ENCODE measurements around the gene FAM118B. TPM values are rescaled to one million over a fixed set of nuclear protein-coding genes. Genes with fewer than 3 reads are reported as not detected.

Gene FAM118B
- 1 to 10 TPM; 2.5 to 9.0 (median 3.7) TPM for total RNA-seq
- 1 to 10 TPM; 2.5 to 4.3 TPM for polyA plus RNA-seq

- H3K4me1 ChIP-seq: peaks cover 0 to 21% (median 9%) of the 10 kb centered on the region in 3 donors
- H3K27me3 ChIP-seq: no peaks in the 10 kb centered on the region
- H3K36me3 ChIP-seq: peaks cover 0 to 6% (median 0%) of the 10 kb centered on the region in 3 donors
- peak; percentile 97 to 99 (median 98) for DNase-seq
- intact Hi-C loops (cut with DNase I): no loop called here
- TF ChIP-seq CTCF (IDR thresholded peaks at IDR 0.05): no peak
- H3K27ac ChIP-seq: peak within 1 kb of the TSS in 3 of 4 donors; percentile 6 to 48 (median 36)
- no peaks in the 10 kb centered on the region for H3K9me3 ChIP-seq
- WGBS, 2 donors: 0% methylated on average over 59 to 62 of the region's 62 CpGs
- FAIRE-seq: no peak
- H3K4me3 ChIP-seq: peak within 1 kb of the TSS; percentile 75 to 89 (median 82)
- ATAC-seq: peak; percentile 97 to 100 (median 99)
Observed at GRCh38 chr11:126211236-126212088, at the start of gene FAM118B, which contains the start of gene RPUSD4. FAM118B (plus strand) TSS chr11:126211782; CDS start chr11:126235002, 23,220 bp downstream. RPUSD4 (minus strand) TSS chr11:126211650; CDS start chr11:126211638, 12 bp downstream.

- H3K9me3 ChIP-seq: no peaks in the 10 kb centered on the region
- no peaks in the 10 kb centered on the region for H3K4me1 ChIP-seq
- DNase-seq: peak in 1 of 6 donors; percentile 42
- H3K27me3 ChIP-seq: no peaks in the 10 kb centered on the region
- FAIRE-seq: no peak
- H3K27ac ChIP-seq: no peak overlapping the region
- H3K36me3 ChIP-seq: no peaks in the 10 kb centered on the region
- TF ChIP-seq CTCF (IDR thresholded peaks at IDR 0.05): no peak
- ATAC-seq: no peak
- WGBS, 2 donors: 85 to 89% methylated on average over 14 of the region's 14 CpGs
- H3K4me3 ChIP-seq: no peak overlapping the region
- intact Hi-C loops (cut with DNase I): no loop called here
Observed at GRCh38 chr11:126162306-126163030, 49.1 kb upstream of the FAM118B start.

- FAIRE-seq: no peak
- WGBS, 2 donors: 60 to 70% methylated on average over 22 of the region's 22 CpGs
- TF ChIP-seq CTCF (IDR thresholded peaks at IDR 0.05): no peak
- Histone ChIP-seq H3K9me3 (no peaks in the 10 kb centered on the region), H3K27ac (no peak overlapping the region), H3K4me1 (no peaks in the 10 kb centered on the region), H3K27me3 (no peaks in the 10 kb centered on the region), H3K4me3 (no peak overlapping the region), H3K36me3 (no peaks in the 10 kb centered on the region)
- intact Hi-C loops (cut with DNase I): no loop called here
- peak in 1 of 6 donors; percentile 49 for DNase-seq
- peak in 2 of 4 donors; percentile 41 to 73 for ATAC-seq
Observed at GRCh38 chr11:126163074-126163700, 48.4 kb upstream of the FAM118B start.

- Histone ChIP-seq H3K27ac (no peak overlapping the region), H3K4me3 (no peak overlapping the region), H3K4me1 (no peaks in the 10 kb centered on the region), H3K36me3 (no peaks in the 10 kb centered on the region), H3K27me3 (no peaks in the 10 kb centered on the region), H3K9me3 (no peaks in the 10 kb centered on the region)
- intact Hi-C loops (cut with DNase I): no loop called here
- DNase-seq (peak in 1 of 6 donors; percentile 17), ATAC-seq (no peak), FAIRE-seq (no peak)
- WGBS, 2 donors: 79 to 83% methylated on average over 9 of the region's 9 CpGs
- TF ChIP-seq CTCF (IDR thresholded peaks at IDR 0.05): no peak
Observed at GRCh38 chr11:126163779-126164178, 47.8 kb upstream of the FAM118B start.
